Mesendoderm (in vitro differentiated cells): ENCODE measurements around the gene TFDP1.

ENCODE experiments used
- DNase-seq: peaks from one replicate; pipeline ENCODE4 v3.0.0; 2013
- H2AK5ac ChIP-seq: 2 replicates; pipeline ENCODE4 v1.6.1; 2013; ENCODE audit warnings: low read length, inconsistent platforms
- H2BK120ac ChIP-seq: 2 replicates; pipeline ENCODE4 v1.6.1; 2013; ENCODE audit warnings: low read depth, mild to moderate bottlenecking, low read length, moderate library complexity, mixed read lengths
- H2BK15ac ChIP-seq: replicated peaks from 2 replicates; pipeline ENCODE4 v1.6.1; 2013; ENCODE audit warnings: low read depth, mild to moderate bottlenecking, moderate library complexity
- H2BK5ac ChIP-seq: 2 replicates; pipeline ENCODE4 v1.6.1; 2013; ENCODE audit warnings: low read length, inconsistent platforms
- H3K18ac ChIP-seq: 2 replicates; pipeline ENCODE4 v1.6.1; 2013; ENCODE audit warnings: mild to moderate bottlenecking, low read length, mixed read lengths
- H3K23ac ChIP-seq: one replicate; pipeline ENCODE4 v1.6.1; 2013; ENCODE audit warnings: low read length
- H3K27ac ChIP-seq: 2 replicates; pipeline ENCODE4 v1.5.1; 2013; ENCODE audit warnings: low read depth, mild to moderate bottlenecking, inconsistent platforms, low read length, moderate library complexity
- H3K27me3 ChIP-seq: 2 replicates; pipeline ENCODE4 v1.6.1; 2013; ENCODE audit warnings: low read length, control low read depth, mild to moderate bottlenecking, inconsistent platforms; ENCODE audit not compliant: insufficient read depth, poor library complexity
- H3K36me3 ChIP-seq: 2 replicates; pipeline ENCODE4 v1.6.1; 2013; ENCODE audit warnings: low read length, inconsistent platforms; ENCODE audit not compliant: control insufficient read depth, insufficient read depth
- H3K4ac ChIP-seq: one replicate; pipeline ENCODE4 v1.6.1; 2013; ENCODE audit warnings: low read depth, mild to moderate bottlenecking, low read length, moderate library complexity
- H3K4me1 ChIP-seq: 2 replicates; pipeline ENCODE4 v1.6.1; 2013; ENCODE audit warnings: low read depth, low read length, inconsistent platforms; ENCODE audit not compliant: control insufficient read depth
- H3K4me2 ChIP-seq: 2 replicates; pipeline ENCODE4 v1.6.1; 2013; ENCODE audit warnings: low read length
- H3K4me3 ChIP-seq: 2 replicates; pipeline ENCODE4 v1.5.1; 2013; ENCODE audit warnings: mild to moderate bottlenecking, low read length
- H3K56ac ChIP-seq: one replicate; pipeline ENCODE4 v1.6.1; 2013; ENCODE audit warnings: low read length
- H3K79me1 ChIP-seq: 2 replicates; pipeline ENCODE4 v1.6.1; 2013; ENCODE audit warnings: low read length, inconsistent platforms
- H3K79me2 ChIP-seq: 2 replicates; pipeline ENCODE4 v1.6.1; 2013; ENCODE audit warnings: mild to moderate bottlenecking, low read length; ENCODE audit not compliant: control insufficient read depth, insufficient read depth
- H3K9ac ChIP-seq: 2 replicates; pipeline ENCODE4 v1.6.1; 2013; ENCODE audit warnings: low read length, inconsistent platforms
- H4K5ac ChIP-seq: one replicate; pipeline ENCODE4 v1.6.1; 2013; ENCODE audit warnings: low read length
- H4K8ac ChIP-seq: one replicate; pipeline ENCODE4 v1.6.1; 2013; ENCODE audit warnings: low read depth, mild to moderate bottlenecking, control low read depth, low read length, moderate library complexity
- WGBS: extraction: QIAGEN DNeasy Blood & Tissue Kit; methylation state at CpG from one replicate; pipeline ENCODE4 v1.1.7; 2013; ENCODE audit warnings: low lambda C conversion rate, missing lambda C conversion rate; ENCODE audit not compliant: insufficient coverage; ENCODE audit errors: extremely low coverage; 5-methylcytosine and 5-hydroxymethylcytosine counted together

TFDP1 gene

DNA sequence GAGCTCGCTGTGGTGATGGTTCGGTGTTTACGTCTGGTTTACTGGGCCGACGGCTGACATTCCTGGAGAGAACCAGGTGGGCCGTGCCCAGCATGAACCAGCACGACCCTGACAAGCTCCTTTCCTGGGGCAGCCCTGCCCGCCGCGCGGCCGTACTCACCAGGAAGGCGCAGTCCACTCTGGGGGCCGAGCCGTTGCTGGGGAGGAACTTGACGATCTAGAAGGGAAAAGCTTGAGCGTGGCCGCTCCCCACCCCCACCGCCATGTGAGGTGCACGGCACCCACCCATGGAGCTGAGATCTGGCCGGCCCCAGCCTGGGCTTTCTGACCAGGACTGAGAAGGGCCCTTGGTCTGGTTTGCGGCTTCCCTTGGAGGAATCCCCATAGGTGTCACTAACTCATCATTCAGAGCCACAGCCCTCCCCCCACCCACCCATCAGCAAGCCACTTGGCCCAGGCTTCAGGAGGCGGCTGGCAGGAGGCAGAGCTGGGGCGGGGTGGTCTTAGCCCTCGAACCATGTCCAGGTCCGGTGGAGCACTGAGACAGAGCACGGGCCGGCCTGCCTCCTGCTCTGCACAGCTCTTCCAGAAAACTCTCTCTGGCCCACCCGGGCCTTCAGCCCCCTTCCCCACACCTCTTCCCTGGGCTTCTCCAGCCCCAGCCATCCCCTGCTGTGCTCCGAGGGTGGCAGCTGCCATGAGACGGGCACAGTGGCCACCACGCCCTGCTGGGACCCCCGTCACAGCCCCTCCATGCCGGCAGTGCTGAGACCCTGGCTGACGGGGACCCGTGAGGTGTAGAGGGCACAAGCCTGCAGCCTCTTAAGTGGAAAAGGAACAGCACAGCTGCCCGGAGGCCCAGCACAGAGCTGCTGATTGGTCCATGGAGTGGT, 67.2 kb downstream of the TFDP1 start:
- Histone ChIP-seq H3K18ac (peak overlapping the region; percentile 5), H3K4me3 (no peak overlapping the region), H3K56ac (no peak overlapping the region), H3K36me3 (no peaks in the 10 kb centered on the region), H2AK5ac (no peak overlapping the region), H3K4me2 (no peak overlapping the region), H3K27me3 (no peaks in the 10 kb centered on the region), H3K79me1 (no peaks in the 10 kb centered on the region), H3K79me2 (no peaks in the 10 kb centered on the region), H3K9ac (no peak overlapping the region), H3K4me1 (peaks cover 4% of the 10 kb centered on the region), H4K5ac (no peak overlapping the region), H3K4ac (no peak overlapping the region), H2BK5ac (no peak overlapping the region), H3K27ac (no peak overlapping the region), H3K23ac (no peak overlapping the region), H2BK15ac (no peak overlapping the region), H4K8ac (no peak overlapping the region), H2BK120ac (no peak overlapping the region)
- no peak for DNase-seq
- no CpG with 5 or more reads among the region's 37 CpGs for WGBS

- no peak overlapping the region for H2BK120ac ChIP-seq
- WGBS, result no CpG with 5 or more reads among the region's 24 CpGs
- H3K9ac ChIP-seq, result no peak overlapping the region
- no peaks in the 10 kb centered on the region for H3K79me1 ChIP-seq
- H4K5ac ChIP-seq, result no peak overlapping the region
- H3K27me3 ChIP-seq, result no peaks in the 10 kb centered on the region
- H3K4ac ChIP-seq, result no peak overlapping the region
- H3K4me3 ChIP-seq, result no peak overlapping the region
- H3K79me2 ChIP-seq, result no peaks in the 10 kb centered on the region
- H2BK5ac ChIP-seq, result no peak overlapping the region
- H2AK5ac ChIP-seq, result no peak overlapping the region
- H3K4me1 ChIP-seq, result peaks cover 4% of the 10 kb centered on the region
- peak overlapping the region; percentile 5 for H3K18ac ChIP-seq
- H4K8ac ChIP-seq, result no peak overlapping the region
- no peak overlapping the region for H3K56ac ChIP-seq
- peak overlapping the region; percentile 12 for H3K27ac ChIP-seq
- no peak overlapping the region for H3K4me2 ChIP-seq
- H2BK15ac ChIP-seq, result no peak overlapping the region
- no peaks in the 10 kb centered on the region for H3K36me3 ChIP-seq
- no peak for DNase-seq
- no peak overlapping the region for H3K23ac ChIP-seq
Observed at GRCh38 chr13:113652404-113653263, 68.1 kb downstream of the TFDP1 start.

GRCh38 chr13:113653264-113654174, 69.0 kb downstream of the TFDP1 start:
- H3K4me2 ChIP-seq, result no peak overlapping the region
- H2AK5ac ChIP-seq, result no peak overlapping the region
- no peaks in the 10 kb centered on the region for H3K36me3 ChIP-seq
- H2BK120ac ChIP-seq, result no peak overlapping the region
- H3K9ac ChIP-seq, result no peak overlapping the region
- H3K27ac ChIP-seq, result peak overlapping the region; percentile 66
- no CpG with 5 or more reads among the region's 24 CpGs for WGBS
- DNase-seq, result peak; percentile 74
- H2BK15ac ChIP-seq, result no peak overlapping the region
- H3K4me1 ChIP-seq, result peaks cover 4% of the 10 kb centered on the region
- peak overlapping the region; percentile 22 for H3K56ac ChIP-seq
- H3K4ac ChIP-seq, result no peak overlapping the region
- H3K4me3 ChIP-seq, result no peak overlapping the region
- no peak overlapping the region for H2BK5ac ChIP-seq
- H3K79me1 ChIP-seq, result no peaks in the 10 kb centered on the region
- H3K27me3 ChIP-seq, result no peaks in the 10 kb centered on the region
- H3K23ac ChIP-seq, result no peak overlapping the region
- H3K18ac ChIP-seq, result no peak overlapping the region
- H4K8ac ChIP-seq, result no peak overlapping the region
- H4K5ac ChIP-seq, result no peak overlapping the region
- no peaks in the 10 kb centered on the region for H3K79me2 ChIP-seq

GRCh38 chr13:113654175-113654560, 69.6 kb downstream of the TFDP1 start:
- H2AK5ac ChIP-seq, result no peak overlapping the region
- no peak overlapping the region for H2BK5ac ChIP-seq
- H4K5ac ChIP-seq, result no peak overlapping the region
- H3K4ac ChIP-seq, result no peak overlapping the region
- H3K27ac ChIP-seq, result peak overlapping the region; percentile 0
- H3K4me2 ChIP-seq, result no peak overlapping the region
- no peak overlapping the region for H4K8ac ChIP-seq
- no peaks in the 10 kb centered on the region for H3K79me1 ChIP-seq
- H3K18ac ChIP-seq, result no peak overlapping the region
- H3K4me3 ChIP-seq, result no peak overlapping the region
- no peaks in the 10 kb centered on the region for H3K27me3 ChIP-seq
- no peak overlapping the region for H3K9ac ChIP-seq
- no peaks in the 10 kb centered on the region for H3K36me3 ChIP-seq
- WGBS, result no CpG with 5 or more reads among the region's 9 CpGs
- H3K23ac ChIP-seq, result no peak overlapping the region
- DNase-seq, result no peak
- no peak overlapping the region for H2BK120ac ChIP-seq
- peaks cover 4% of the 10 kb centered on the region for H3K4me1 ChIP-seq
- H3K79me2 ChIP-seq, result no peaks in the 10 kb centered on the region
- no peak overlapping the region for H2BK15ac ChIP-seq
- H3K56ac ChIP-seq, result no peak overlapping the region

DNA sequence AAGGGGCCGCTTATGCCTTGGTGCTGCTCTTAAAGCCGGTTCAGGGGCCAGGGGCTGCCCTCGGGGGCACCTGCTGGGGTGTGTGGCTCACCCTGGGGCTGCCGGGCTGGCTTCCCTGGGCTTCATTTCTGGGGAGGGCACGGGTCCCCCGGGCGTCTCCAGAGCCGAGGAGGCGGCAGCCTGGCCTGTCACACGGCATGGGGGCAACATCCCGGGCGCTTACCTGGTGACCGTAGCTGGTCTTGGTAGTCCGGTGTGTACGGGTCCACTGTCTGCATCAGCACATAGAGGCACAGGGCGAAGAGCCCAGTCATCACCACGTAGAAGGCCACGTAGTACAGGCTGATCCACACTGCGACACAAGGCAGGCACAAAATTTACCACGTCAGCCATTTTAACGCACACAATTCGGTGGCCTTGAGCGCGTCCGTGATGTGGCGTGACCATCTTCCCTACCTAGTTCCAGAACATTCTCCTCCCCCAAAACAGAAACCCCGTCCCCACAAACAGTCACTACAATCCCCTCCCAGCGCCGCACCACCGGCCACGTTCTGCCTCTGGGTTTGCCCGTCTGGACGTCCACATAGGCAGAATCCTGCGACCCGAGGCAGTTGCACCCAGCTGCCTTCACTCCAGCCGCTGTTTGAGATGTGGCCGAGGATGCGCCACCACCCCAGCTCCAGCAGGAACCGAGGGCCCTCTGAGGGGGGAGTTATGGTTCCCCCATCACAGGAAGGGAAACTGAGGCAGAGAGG, 70.2 kb downstream of the TFDP1 start:
- Histone ChIP-seq H3K9ac (no peak overlapping the region), H3K4me2 (no peak overlapping the region), H3K79me2 (no peaks in the 10 kb centered on the region), H4K5ac (no peak overlapping the region), H4K8ac (no peak overlapping the region), H3K79me1 (no peaks in the 10 kb centered on the region), H2BK15ac (no peak overlapping the region), H3K27me3 (no peaks in the 10 kb centered on the region), H3K27ac (no peak overlapping the region), H3K4me3 (no peak overlapping the region), H3K4me1 (peaks cover 4% of the 10 kb centered on the region), H2AK5ac (no peak overlapping the region), H3K23ac (no peak overlapping the region), H3K18ac (no peak overlapping the region), H2BK120ac (no peak overlapping the region), H2BK5ac (no peak overlapping the region), H3K56ac (peak overlapping the region; percentile 10), H3K4ac (no peak overlapping the region), H3K36me3 (no peaks in the 10 kb centered on the region)
- DNase-seq, result no peak
- no CpG with 5 or more reads among the region's 39 CpGs for WGBS
